Smooth muscle cell (in vitro differentiated cells): ENCODE data around the gene EZH1. TPM values are rescaled to one million over a fixed set of nuclear protein-coding genes. Genes with fewer than 3 reads are reported as not detected.
A peak's percentile ranks its signal among the peaks of the same experiment; 100 is the strongest.

Source experiments
- DNase-seq: peaks from one replicate; lab custom pipeline; 2025; ENCODE audit not compliant: unreplicated experiment; lab: John Stamatoyannopoulos, UW
- H2AFZ ChIP-seq: fragments of 200-600 bp; sonication (generic); 2 replicates; pipeline ENCODE4 v1.6.0; 2016; ENCODE audit warnings: antibody characterized with exemption, low read depth, mild to moderate bottlenecking
- H3F3A ChIP-seq: fragments of 200-600 bp; sonication (generic); 2 replicates; pipeline ENCODE4 v1.6.0; 2017; ENCODE audit warnings: antibody characterized with exemption, low read depth
- H3K27ac ChIP-seq: fragments of 200-600 bp; sonication (generic); 2 replicates; pipeline ENCODE4 v1.5.1; 2016; ENCODE audit warnings: low read depth, mild to moderate bottlenecking
- H3K27me3 ChIP-seq: fragments of 200-600 bp; sonication (generic); 2 replicates; pipeline ENCODE4 v1.6.1; 2016; ENCODE audit warnings: low read depth, mild to moderate bottlenecking
- H3K36me3 ChIP-seq: fragments of 200-600 bp; sonication (generic); 2 replicates; pipeline ENCODE4 v1.5.1; 2016; ENCODE audit warnings: low read depth
- H3K4me1 ChIP-seq: fragments of 200-600 bp; sonication (generic); 2 replicates; pipeline ENCODE4 v1.5.1; 2016; ENCODE audit warnings: low read depth
- H3K4me2 ChIP-seq: fragments of 200-600 bp; sonication (generic); 2 replicates; pipeline ENCODE4 v1.6.0; 2016; ENCODE audit warnings: mild to moderate bottlenecking
- H3K4me3 ChIP-seq: fragments of 200-600 bp; sonication (generic); 2 replicates; pipeline ENCODE4 v1.5.1; 2016; ENCODE audit warnings: mild to moderate bottlenecking
- H3K79me2 ChIP-seq: fragments of 200-600 bp; sonication (generic); 2 replicates; pipeline ENCODE4 v1.6.0; 2016; ENCODE audit warnings: low read depth, mild to moderate bottlenecking
- H3K9ac ChIP-seq: fragments of 200-600 bp; sonication (generic); 2 replicates; pipeline ENCODE4 v1.6.0; 2016; ENCODE audit warnings: low read depth
- H3K9me3 ChIP-seq: fragments of 200-600 bp; sonication (generic); replicated peaks from 2 replicates; pipeline ENCODE4 v1.5.1; 2016; ENCODE audit warnings: low read depth
- H4K20me1 ChIP-seq: fragments of 200-600 bp; sonication (generic); 2 replicates; pipeline ENCODE4 v1.6.0; 2016; ENCODE audit warnings: low read depth
- WGBS: methylation state at CpG from one replicate; pipeline ENCODE4 v1.1.7; 2016; ENCODE audit warnings: low lambda C conversion rate; 5-methylcytosine and 5-hydroxymethylcytosine counted together
- polyA plus RNA-seq: library from polyadenylated mRNA; unstranded; fragments of >200 nt; fragmentation: Nextera tagmentation; extraction: Ambion mirVana; gene quantifications from 2 replicates; pipeline ENCODE4 v1.2.1, GENCODE V29; 2016
- total RNA-seq: library from RNA; depleted of rRNA; stranded (reverse); fragments of >200 nt; gene quantifications from 2 replicates; pipeline ENCODE4 v1.2.3, GENCODE V29; 2014
- TF ChIP-seq, protein P1 (sequence below): fragments of 200-600 bp; sonication (generic); IDR thresholded peaks from 2 replicates; pipeline ENCODE4 v1.5.1; 2017; ENCODE audit warnings: borderline replicate concordance, mild to moderate bottlenecking, antibody characterized with exemption; ENCODE audit not compliant: insufficient read depth, poor library complexity, severe bottlenecking

EZH1 gene
- total and polyA plus RNA-seq, 2 experiments from 2014 or later = 8.0 to 19.4 TPM

DNA sequence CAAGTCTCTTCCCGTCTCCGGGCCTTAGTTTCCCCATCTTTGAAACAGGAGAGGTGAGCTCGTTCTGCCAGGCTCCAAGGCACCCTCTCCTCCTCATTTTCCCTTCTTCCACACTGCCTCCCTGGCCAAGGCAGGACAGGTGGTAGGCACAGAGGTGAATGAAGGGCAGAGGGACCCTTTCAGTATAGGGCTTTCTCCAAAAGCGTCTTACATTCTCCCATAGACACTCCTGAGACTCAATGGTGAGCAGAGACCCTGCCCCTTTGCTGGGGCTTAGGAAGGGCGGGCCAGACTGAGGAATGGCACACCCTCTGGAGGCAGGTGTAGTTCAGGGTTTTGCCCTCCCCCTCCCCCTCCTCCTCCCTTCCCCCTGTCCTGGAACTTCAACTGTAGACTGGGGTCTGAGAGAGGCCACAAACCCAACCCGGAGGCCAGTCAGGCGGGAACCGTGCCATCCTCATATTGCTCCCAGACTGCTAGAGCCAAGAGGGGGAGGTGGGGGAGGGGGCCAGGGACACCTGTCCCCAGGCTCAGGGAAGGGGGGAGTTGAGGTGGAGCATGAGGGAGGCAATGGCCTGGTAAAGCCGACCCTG is 70.0 kb downstream of the EZH1 start:
- 50% methylated on average over 5 of the region's 9 CpGs for WGBS
- Histone ChIP-seq H3K79me2 (peaks cover 6% of the 10 kb centered on the region), H4K20me1 (peaks cover 53% of the 10 kb centered on the region), H3K4me2 (peak overlapping the region; percentile 97), H3F3A (peaks cover 13% of the 10 kb centered on the region), H3K9ac (no peak overlapping the region), H3K4me1 (peaks cover 33% of the 10 kb centered on the region), H3K4me3 (peak overlapping the region; percentile 85), H3K36me3 (no peaks in the 10 kb centered on the region), H3K27ac (no peak overlapping the region), H3K9me3 (no peaks in the 10 kb centered on the region), H2AFZ (no peak overlapping the region), H3K27me3 (no peaks in the 10 kb centered on the region)
- no peak for DNase-seq
- TF ChIP-seq, protein P1, sequence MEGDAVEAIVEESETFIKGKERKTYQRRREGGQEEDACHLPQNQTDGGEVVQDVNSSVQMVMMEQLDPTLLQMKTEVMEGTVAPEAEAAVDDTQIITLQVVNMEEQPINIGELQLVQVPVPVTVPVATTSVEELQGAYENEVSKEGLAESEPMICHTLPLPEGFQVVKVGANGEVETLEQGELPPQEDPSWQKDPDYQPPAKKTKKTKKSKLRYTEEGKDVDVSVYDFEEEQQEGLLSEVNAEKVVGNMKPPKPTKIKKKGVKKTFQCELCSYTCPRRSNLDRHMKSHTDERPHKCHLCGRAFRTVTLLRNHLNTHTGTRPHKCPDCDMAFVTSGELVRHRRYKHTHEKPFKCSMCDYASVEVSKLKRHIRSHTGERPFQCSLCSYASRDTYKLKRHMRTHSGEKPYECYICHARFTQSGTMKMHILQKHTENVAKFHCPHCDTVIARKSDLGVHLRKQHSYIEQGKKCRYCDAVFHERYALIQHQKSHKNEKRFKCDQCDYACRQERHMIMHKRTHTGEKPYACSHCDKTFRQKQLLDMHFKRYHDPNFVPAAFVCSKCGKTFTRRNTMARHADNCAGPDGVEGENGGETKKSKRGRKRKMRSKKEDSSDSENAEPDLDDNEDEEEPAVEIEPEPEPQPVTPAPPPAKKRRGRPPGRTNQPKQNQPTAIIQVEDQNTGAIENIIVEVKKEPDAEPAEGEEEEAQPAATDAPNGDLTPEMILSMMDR = no peak

DNA sequence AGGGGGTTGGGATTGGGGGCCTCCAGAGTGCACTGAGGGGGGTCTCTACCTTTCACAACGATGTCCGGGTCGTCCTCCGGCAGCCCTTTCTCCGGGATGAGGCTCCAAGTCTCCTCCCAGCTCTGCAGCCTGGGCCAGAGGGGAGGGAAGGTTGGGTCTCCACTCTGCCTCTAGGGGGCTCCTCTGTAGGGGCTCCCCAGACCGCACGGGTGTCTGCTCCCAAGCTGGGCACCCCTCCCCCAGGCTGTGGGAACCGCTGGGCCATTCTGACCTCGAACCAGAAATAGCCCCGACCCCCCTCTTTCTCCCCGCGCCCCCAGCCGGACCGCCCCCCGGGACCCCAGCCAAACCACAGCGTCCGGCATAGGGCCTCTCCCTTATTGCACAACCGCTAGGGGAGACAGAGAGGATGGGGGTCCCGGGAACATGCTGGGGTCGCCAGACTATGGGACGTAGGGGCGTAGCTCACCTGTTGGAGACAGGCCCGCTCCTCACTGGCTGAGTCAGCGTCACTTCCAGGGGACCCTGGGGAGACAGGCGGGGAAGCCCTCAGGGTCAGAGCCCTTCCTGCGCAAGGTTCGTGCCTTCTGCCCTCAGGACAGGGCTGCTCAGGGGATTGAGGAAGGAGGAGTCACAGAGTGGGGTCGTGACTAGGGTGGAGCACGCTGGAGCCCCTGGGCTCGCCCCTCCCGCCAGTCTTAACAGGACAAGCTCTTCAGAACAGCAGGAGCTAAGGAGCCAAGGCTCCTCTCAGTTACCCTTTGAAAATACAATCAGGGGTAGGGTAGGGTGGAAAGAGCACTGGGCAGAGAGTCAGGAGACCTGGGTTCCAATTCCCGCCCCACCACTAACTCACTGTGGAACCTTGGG is 70.7 kb downstream of the EZH1 start:
- peaks cover 13% of the 10 kb centered on the region for H3F3A ChIP-seq
- no peaks in the 10 kb centered on the region for H3K9me3 ChIP-seq
- H3K4me2 ChIP-seq = peak overlapping the region; percentile 97
- peak overlapping the region; percentile 85 for H3K4me3 ChIP-seq
- TF ChIP-seq, protein P1 = peak; percentile 44
- WGBS = 35% methylated on average over 23 of the region's 32 CpGs
- peaks cover 58% of the 10 kb centered on the region for H4K20me1 ChIP-seq
- no peak for DNase-seq
- no peak overlapping the region for H3K27ac ChIP-seq
- no peaks in the 10 kb centered on the region for H3K27me3 ChIP-seq
- H2AFZ ChIP-seq = no peak overlapping the region
- no peak overlapping the region for H3K9ac ChIP-seq
- no peaks in the 10 kb centered on the region for H3K36me3 ChIP-seq
- peaks cover 6% of the 10 kb centered on the region for H3K79me2 ChIP-seq
- peaks cover 27% of the 10 kb centered on the region for H3K4me1 ChIP-seq

DNA sequence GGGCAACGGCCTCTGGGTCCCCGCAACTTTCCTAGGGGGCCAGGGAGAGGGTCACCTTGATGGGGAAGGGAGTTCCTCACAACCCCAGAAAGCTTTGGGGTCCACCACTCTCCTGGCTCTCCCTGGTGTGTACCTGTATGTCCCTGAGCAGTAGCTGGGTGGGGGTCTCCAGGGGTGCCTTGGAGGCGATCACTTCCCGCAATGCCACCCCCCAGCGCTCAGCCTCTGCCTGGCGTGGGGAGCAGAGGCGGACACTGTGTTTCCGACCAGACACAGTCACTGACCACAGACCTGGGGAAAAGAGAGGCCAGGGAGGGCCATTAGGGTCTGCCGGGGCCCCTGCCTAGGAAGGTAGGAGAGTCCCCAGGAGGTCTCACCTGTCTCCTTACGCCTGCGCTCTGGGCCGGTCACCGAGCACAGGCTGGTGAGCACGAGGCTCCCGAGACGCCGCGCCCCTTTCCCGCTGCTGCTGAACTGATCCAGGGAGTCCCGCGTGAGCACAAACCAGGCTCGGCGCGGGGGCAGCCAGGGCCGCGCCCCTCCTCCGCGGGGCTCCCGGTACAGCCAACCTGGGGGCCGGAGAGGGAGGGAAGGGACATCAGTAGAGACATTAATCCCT is 71.5 kb downstream of the EZH1 start:
- Histone ChIP-seq H3K9ac (no peak overlapping the region), H4K20me1 (peaks cover 58% of the 10 kb centered on the region), H2AFZ (no peak overlapping the region), H3K4me3 (no peak overlapping the region), H3K27me3 (no peaks in the 10 kb centered on the region), H3K79me2 (peaks cover 6% of the 10 kb centered on the region), H3K4me2 (no peak overlapping the region), H3K36me3 (no peaks in the 10 kb centered on the region), H3K27ac (no peak overlapping the region), H3K4me1 (peaks cover 20% of the 10 kb centered on the region), H3F3A (peaks cover 8% of the 10 kb centered on the region), H3K9me3 (no peaks in the 10 kb centered on the region)
- TF ChIP-seq, protein P1 = no peak
- no peak for DNase-seq
- WGBS = 78% methylated on average over 30 of the region's 30 CpGs
